Panc1 (cell line): ENCODE results near the gene PCDH18. TPM values are rescaled to one million over a fixed set of nuclear protein-coding genes. Genes with fewer than 3 reads are reported as not detected.

ENCODE experiments used
- ATAC-seq: fragments of 200-7000 bp; cut with Tn5 transposase; 2 replicates; pipeline ENCODE4 v1.9.1; 2020; ENCODE audit warnings: mild to moderate bottlenecking, moderate library complexity
- BruUV-seq: library from RNA; stranded (reverse); fragments of 400-500 nt; replicated peaks from 2 replicates; lab custom pipeline; 2021; lab: Mats Ljungman, UMichigan
- CTCF ChIA-PET: fragments of 300-600 bp; sonication (Branson Sonifier 250); formaldehyde crosslinking; loops from one replicate; lab custom pipeline; 2022; ENCODE audit warnings: antibody characterized with exemption; lab: Charles Lee
- POLR2A ChIA-PET: fragments of 300-600 bp; sonication (Branson Sonifier 250); formaldehyde crosslinking; loops from one replicate; lab custom pipeline; 2022; ENCODE audit warnings: antibody characterized with exemption; lab: Charles Lee
- DNase-seq: peaks from one replicate; pipeline ENCODE4 v3.0.0-alpha.2; 2010; ENCODE audit warnings: low read depth, low spot score
- H3K27ac ChIP-seq: 2 replicates; pipeline ENCODE4 v1.5.1; 2011; ENCODE audit warnings: mild to moderate bottlenecking, low read length, inconsistent platforms
- H3K27me3 ChIP-seq: fragments of 200-500 bp; sonication (Bioruptor generic); 2 replicates; pipeline ENCODE4 v1.6.0; 2014; ENCODE audit warnings: low read length, inconsistent platforms; ENCODE audit not compliant: control insufficient read depth, insufficient read depth
- H3K36me3 ChIP-seq: fragments of 200-500 bp; sonication (Bioruptor generic); 2 replicates; pipeline ENCODE4 v1.5.1; 2014; ENCODE audit warnings: inconsistent platforms, mild to moderate bottlenecking, low read length, moderate library complexity; ENCODE audit not compliant: control insufficient read depth, insufficient read depth
- H3K4me1 ChIP-seq: 2 replicates; pipeline ENCODE4 v1.5.1; 2011; ENCODE audit warnings: inconsistent platforms, mild to moderate bottlenecking, low read length, moderate library complexity; ENCODE audit not compliant: control insufficient read depth, insufficient read depth
- H3K4me3 ChIP-seq, 2 experiments: 2 replicates each; pipeline ENCODE4 v1.5.1; 2011 to 2012; ENCODE audit warnings: low read depth in 2 of 2, low read length in 2 of 2, mild to moderate bottlenecking in 2 of 2, inconsistent platforms in 1 of 2, moderate library complexity in 1 of 2
- H3K9me3 ChIP-seq: fragments of 200-500 bp; sonication (Bioruptor generic); 2 replicates; pipeline ENCODE4 v1.5.1; 2014; ENCODE audit warnings: low read depth, mild to moderate bottlenecking, inconsistent platforms, low read length, moderate library complexity; ENCODE audit not compliant: control insufficient read depth, insufficient read depth
- POLR2AphosphoS5 ChIP-seq: IDR thresholded peaks from 2 replicates; pipeline ENCODE4 v1.6.1; 2012; ENCODE audit warnings: mild to moderate bottlenecking, low read depth, low read length, moderate library complexity
- SIN3A ChIP-seq: IDR thresholded peaks from 2 replicates; pipeline ENCODE4 v1.6.1; 2012; ENCODE audit warnings: low read depth, mild to moderate bottlenecking, low read length, moderate library complexity, borderline replicate concordance; ENCODE audit not compliant: insufficient read depth
- TCF7L2 ChIP-seq: IDR thresholded peaks from 2 replicates; pipeline ENCODE4 v1.6.1; 2011; ENCODE audit warnings: mild to moderate bottlenecking, low read depth, low read length, inconsistent platforms
- in situ Hi-C: cut with HindIII; loops from 2 replicates; pipeline ENCODE4 v1.10.0; 2016; ENCODE audit warnings: low sequenced_read_pairs, low pct_unique_long_range_greater_than_20kb
- intact Hi-C: fragments of 100-400 bp; cut with micrococcal nuclease; formaldehyde crosslinking; loops from one replicate; pipeline ENCODE4 v1.10.0; 2022; ENCODE audit not compliant: unreplicated experiment
- total RNA-seq: library from RNA; stranded (reverse); gene quantifications from one replicate; pipeline ENCODE4 v1.2.1, GENCODE V29; 2021; ENCODE audit not compliant: unreplicated experiment
- TF ChIP-seq, protein P1 (sequence below), 2 experiments: IDR thresholded peaks; 2 replicates each; pipeline ENCODE4 v1.6.1; 2011 to 2012; ENCODE audit warnings: low read depth in 2 of 2, control low read depth in 1 of 2, low read length in 1 of 2, mild to moderate bottlenecking in 1 of 2, moderate library complexity in 1 of 2; ENCODE audit not compliant: insufficient read depth in 1 of 2
- TF ChIP-seq, protein P2 (sequence below): fragments of 450-650 bp; IDR thresholded peaks from 2 replicates; pipeline ENCODE4 v1.5.1; 2017; ENCODE audit warnings: mild to moderate bottlenecking

Gene PCDH18
- total RNA-seq, 1 experiment from 2014 or later: 10.8 TPM

DNA sequence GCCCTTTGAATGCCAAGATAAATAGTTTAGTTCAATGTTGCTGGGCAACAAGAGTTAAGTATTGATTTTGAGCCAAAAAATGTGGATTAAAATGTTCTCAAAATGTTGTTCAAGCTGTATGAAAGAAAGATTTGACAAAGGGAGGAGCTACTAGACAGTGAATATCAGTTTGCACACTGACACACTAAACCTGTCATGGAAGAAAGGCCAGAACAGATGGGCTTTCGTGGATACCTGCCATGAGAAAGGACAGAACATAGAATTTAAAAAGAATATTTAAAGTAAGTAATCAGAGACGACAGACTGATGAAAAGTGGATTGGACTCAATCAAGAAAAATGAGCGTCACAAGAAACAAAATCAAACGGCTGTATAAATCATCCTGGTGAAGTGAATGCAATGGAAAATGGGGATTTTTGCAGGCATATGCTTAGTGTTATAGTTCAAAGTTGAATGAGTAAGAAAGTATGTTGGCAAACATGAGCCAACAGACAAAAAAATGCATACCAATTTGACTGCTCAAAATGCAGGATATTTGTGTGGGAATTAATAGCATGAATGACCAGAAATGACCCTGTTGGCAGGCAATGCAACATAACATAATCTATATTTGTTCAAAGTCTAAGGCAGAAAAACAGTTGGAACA, 7.4 kb downstream of the PCDH18 start:
- Histone ChIP-seq H3K9me3 (no peaks in the 10 kb centered on the region), H3K27me3 (no peaks in the 10 kb centered on the region), H3K4me3 (no peak overlapping the region), H3K27ac (peak overlapping the region; percentile 3; the same call in 1 of the 2 replicates), H3K4me1 (peaks cover 4% of the 10 kb centered on the region; the same call in 1 of the 2 replicates), H3K36me3 (no peaks in the 10 kb centered on the region; the same call in 1 of the 2 replicates)
- in situ Hi-C loops: no loop called here
- ChIA-PET POLR2A (no interaction called here), CTCF (no interaction called here)
- intact Hi-C loops: no loop called here
- TF ChIP-seq TCF7L2 (no peak), SIN3A (no peak), POLR2AphosphoS5 (no peak)
- TF ChIP-seq, protein P1, sequence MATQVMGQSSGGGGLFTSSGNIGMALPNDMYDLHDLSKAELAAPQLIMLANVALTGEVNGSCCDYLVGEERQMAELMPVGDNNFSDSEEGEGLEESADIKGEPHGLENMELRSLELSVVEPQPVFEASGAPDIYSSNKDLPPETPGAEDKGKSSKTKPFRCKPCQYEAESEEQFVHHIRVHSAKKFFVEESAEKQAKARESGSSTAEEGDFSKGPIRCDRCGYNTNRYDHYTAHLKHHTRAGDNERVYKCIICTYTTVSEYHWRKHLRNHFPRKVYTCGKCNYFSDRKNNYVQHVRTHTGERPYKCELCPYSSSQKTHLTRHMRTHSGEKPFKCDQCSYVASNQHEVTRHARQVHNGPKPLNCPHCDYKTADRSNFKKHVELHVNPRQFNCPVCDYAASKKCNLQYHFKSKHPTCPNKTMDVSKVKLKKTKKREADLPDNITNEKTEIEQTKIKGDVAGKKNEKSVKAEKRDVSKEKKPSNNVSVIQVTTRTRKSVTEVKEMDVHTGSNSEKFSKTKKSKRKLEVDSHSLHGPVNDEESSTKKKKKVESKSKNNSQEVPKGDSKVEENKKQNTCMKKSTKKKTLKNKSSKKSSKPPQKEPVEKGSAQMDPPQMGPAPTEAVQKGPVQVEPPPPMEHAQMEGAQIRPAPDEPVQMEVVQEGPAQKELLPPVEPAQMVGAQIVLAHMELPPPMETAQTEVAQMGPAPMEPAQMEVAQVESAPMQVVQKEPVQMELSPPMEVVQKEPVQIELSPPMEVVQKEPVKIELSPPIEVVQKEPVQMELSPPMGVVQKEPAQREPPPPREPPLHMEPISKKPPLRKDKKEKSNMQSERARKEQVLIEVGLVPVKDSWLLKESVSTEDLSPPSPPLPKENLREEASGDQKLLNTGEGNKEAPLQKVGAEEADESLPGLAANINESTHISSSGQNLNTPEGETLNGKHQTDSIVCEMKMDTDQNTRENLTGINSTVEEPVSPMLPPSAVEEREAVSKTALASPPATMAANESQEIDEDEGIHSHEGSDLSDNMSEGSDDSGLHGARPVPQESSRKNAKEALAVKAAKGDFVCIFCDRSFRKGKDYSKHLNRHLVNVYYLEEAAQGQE (IDR thresholded peaks at IDR 0.05; ENCODE audit: insufficient read depth in 1 of 2, low read depth in 2 of 2, low read length in 1 of 2): no peak
- TF ChIP-seq, protein P2, sequence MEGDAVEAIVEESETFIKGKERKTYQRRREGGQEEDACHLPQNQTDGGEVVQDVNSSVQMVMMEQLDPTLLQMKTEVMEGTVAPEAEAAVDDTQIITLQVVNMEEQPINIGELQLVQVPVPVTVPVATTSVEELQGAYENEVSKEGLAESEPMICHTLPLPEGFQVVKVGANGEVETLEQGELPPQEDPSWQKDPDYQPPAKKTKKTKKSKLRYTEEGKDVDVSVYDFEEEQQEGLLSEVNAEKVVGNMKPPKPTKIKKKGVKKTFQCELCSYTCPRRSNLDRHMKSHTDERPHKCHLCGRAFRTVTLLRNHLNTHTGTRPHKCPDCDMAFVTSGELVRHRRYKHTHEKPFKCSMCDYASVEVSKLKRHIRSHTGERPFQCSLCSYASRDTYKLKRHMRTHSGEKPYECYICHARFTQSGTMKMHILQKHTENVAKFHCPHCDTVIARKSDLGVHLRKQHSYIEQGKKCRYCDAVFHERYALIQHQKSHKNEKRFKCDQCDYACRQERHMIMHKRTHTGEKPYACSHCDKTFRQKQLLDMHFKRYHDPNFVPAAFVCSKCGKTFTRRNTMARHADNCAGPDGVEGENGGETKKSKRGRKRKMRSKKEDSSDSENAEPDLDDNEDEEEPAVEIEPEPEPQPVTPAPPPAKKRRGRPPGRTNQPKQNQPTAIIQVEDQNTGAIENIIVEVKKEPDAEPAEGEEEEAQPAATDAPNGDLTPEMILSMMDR: no peak
- no TSS peak for BruUV-seq
- DNase-seq: no peak
- ATAC-seq: no peak

DNA sequence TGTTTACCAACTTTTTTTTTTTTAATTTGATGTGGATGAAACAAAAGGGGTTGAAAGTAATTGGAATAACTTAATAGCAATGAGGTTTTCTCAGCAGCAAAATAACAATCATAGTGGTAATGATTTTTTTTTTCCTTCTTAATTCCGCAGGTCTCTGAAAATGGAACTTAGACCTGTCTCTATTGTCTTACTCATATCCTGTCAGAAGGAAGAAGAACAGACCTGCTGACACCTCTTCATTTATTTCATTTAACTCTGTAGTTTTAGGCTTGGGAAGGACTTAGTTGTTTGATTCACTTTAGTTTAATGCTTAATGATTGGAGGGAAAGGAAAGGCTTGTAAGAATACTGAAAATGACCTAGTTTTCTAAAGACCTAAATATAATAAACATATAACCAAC, 9.0 kb downstream of the PCDH18 start:
- H3K4me3 ChIP-seq: no peak overlapping the region
- in situ Hi-C loops (no loop called here), intact Hi-C loops (no loop called here)
- H3K9me3 ChIP-seq: no peaks in the 10 kb centered on the region
- BruUV-seq: no TSS peak
- ATAC-seq (no peak), DNase-seq (no peak)
- H3K36me3 ChIP-seq: no peaks in the 10 kb centered on the region; the same call in 1 of the 2 replicates
- ChIA-PET POLR2A (no interaction called here), CTCF (no interaction called here)
- no peaks in the 10 kb centered on the region for H3K27me3 ChIP-seq
- H3K27ac ChIP-seq: no peak overlapping the region
- TF ChIP-seq POLR2AphosphoS5 (no peak), TCF7L2 (no peak)
- H3K4me1 ChIP-seq: peaks cover 10% of the 10 kb centered on the region; the same call in 1 of the 2 replicates

DNA sequence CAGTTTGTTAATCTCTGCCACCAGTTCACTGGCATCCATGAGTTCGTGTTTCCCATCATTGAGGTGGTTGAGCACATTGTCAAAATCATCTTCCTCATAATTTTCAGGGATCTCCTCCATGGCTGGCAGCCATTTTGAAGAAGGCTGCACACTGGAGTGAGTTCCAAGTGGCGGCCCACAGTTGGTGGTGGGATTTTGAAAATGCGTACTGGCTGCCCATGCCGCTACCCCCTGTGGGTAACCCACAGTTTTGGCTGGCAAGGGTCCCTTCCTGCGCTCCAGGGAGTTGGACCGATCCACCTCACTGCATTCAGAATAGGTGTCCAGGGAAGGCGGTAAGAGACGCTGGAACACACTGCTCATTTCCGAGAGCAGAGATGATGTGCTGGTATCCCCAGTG, 11.2 kb downstream of the PCDH18 start:
- peak overlapping the region; percentile 51; the same call in 1 of the 2 replicates for H3K27ac ChIP-seq
- in situ Hi-C loops: no loop called here
- BruUV-seq: no TSS peak
- H3K9me3 ChIP-seq: no peaks in the 10 kb centered on the region
- DNase-seq: no peak
- CTCF ChIA-PET: no interaction called here
- no peak overlapping the region for H3K4me3 ChIP-seq
- no peak for ATAC-seq
- POLR2A ChIA-PET: no interaction called here
- H3K27me3 ChIP-seq: no peaks in the 10 kb centered on the region
- H3K4me1 ChIP-seq: peaks cover 10% of the 10 kb centered on the region; the same call in 1 of the 2 replicates
- intact Hi-C loops: no loop called here
- H3K36me3 ChIP-seq: no peaks in the 10 kb centered on the region; the same call in 1 of the 2 replicates
- TF ChIP-seq TCF7L2 (no peak), POLR2AphosphoS5 (no peak), SIN3A (no peak)
- TF ChIP-seq, protein P2: no peak
- TF ChIP-seq, protein P1 (IDR thresholded peaks at IDR 0.05; ENCODE audit: insufficient read depth in 1 of 2, low read depth in 2 of 2, low read length in 1 of 2): no peak
